Endometrial microvascular endothelial cells (primary cell): ENCODE results near the gene BABAM1. TPM values are rescaled to one million over a fixed set of nuclear protein-coding genes. Genes with fewer than 3 reads are reported as not detected.

Experiments used
- in situ Hi-C: cut with HindIII; loops from 2 replicates; pipeline ENCODE4 v1.10.0; 2017; ENCODE audit warnings: low sequenced_read_pairs, low pct_unique_long_range_greater_than_20kb; ENCODE audit errors: inconsistent ontology term
- total RNA-seq: library from RNA; depleted of rRNA; stranded (reverse); fragments of >200 nt; gene quantifications from one replicate; pipeline ENCODE4 v1.2.3, GENCODE V29; 2015; ENCODE audit errors: inconsistent ontology term

The BABAM1 gene
- total RNA-seq, 1 donor from 2014 or later = 139 TPM

GRCh38 chr19:17312189-17313113 is 45.2 kb downstream of the BABAM1 start:
- in situ Hi-C loops = no loop called here

GRCh38 chr19:17314007-17314593 is 46.9 kb downstream of the BABAM1 start:
- in situ Hi-C loops = no loop called here

GRCh38 chr19:17318966-17319365 is 51.7 kb downstream of the BABAM1 start:
- in situ Hi-C loops = no loop called here

GRCh38 chr19:17319473-17320238 is 52.4 kb downstream of the BABAM1 start:
- in situ Hi-C loops = no loop called here

GRCh38 chr19:17320435-17320834 is 53.2 kb downstream of the BABAM1 start:
- in situ Hi-C loops = no loop called here

GRCh38 chr19:17321655-17322489 is 54.6 kb downstream of the BABAM1 start:
- in situ Hi-C loops = no loop called here

GRCh38 chr19:17322854-17323253 is 55.6 kb downstream of the BABAM1 start:
- in situ Hi-C loops = no loop called here

- in situ Hi-C loops = no loop called here
These were observed 56.2 kb downstream of the BABAM1 start for GRCh38 chr19:17323300-17323963.

- in situ Hi-C loops = no loop called here
These were observed 56.7 kb downstream of the BABAM1 start for GRCh38 chr19:17323964-17324332.

GRCh38 chr19:17324357-17325114 is 57.3 kb downstream of the BABAM1 start:
- in situ Hi-C loops = no loop called here

- in situ Hi-C loops = no loop called here
These were observed 57.9 kb downstream of the BABAM1 start for GRCh38 chr19:17325133-17325532.

- in situ Hi-C loops = no loop called here
These were observed 58.8 kb downstream of the BABAM1 start for GRCh38 chr19:17325881-17326594.

- in situ Hi-C loops = no loop called here
These were observed 59.3 kb downstream of the BABAM1 start for GRCh38 chr19:17326595-17326966.

GRCh38 chr19:17327068-17327653 is 59.9 kb downstream of the BABAM1 start:
- in situ Hi-C loops = no loop called here

GRCh38 chr19:17327654-17328516 is 60.6 kb downstream of the BABAM1 start:
- in situ Hi-C loops = no loop called here
